Esophagus muscularis mucosa (tissue), 3 donors: Measurements from ENCODE around the gene CHAF1A.

Source experiments
- CTCF ChIP-seq, 3 experiments: fragments of 200-600 bp in 2 of 3; fragments of 450-650 bp in 1 of 3; sonication (generic) in 2 of 3; IDR thresholded peaks; one replicate each; pipeline ENCODE4 v1.5.1; 2017 to 2019; ENCODE audit warnings: antibody characterized with exemption in 3 of 3, mild to moderate bottlenecking in 2 of 3, moderate library complexity in 1 of 3
- EP300 ChIP-seq: sonication (generic); formaldehyde crosslinking; IDR thresholded peaks from one replicate; pipeline ENCODE4 v1.6.1; 2017; ENCODE audit warnings: antibody characterized with exemption

- TF ChIP-seq EP300, result no peak
- no peak for TF ChIP-seq CTCF (IDR thresholded peaks at IDR 0.05)
These were observed 42.8 kb upstream of the CHAF1A start for GRCh38 chr19:4359627-4360000.
